Measurements from ENCODE around the gene BNIPL.

The BNIPL gene

DNA sequence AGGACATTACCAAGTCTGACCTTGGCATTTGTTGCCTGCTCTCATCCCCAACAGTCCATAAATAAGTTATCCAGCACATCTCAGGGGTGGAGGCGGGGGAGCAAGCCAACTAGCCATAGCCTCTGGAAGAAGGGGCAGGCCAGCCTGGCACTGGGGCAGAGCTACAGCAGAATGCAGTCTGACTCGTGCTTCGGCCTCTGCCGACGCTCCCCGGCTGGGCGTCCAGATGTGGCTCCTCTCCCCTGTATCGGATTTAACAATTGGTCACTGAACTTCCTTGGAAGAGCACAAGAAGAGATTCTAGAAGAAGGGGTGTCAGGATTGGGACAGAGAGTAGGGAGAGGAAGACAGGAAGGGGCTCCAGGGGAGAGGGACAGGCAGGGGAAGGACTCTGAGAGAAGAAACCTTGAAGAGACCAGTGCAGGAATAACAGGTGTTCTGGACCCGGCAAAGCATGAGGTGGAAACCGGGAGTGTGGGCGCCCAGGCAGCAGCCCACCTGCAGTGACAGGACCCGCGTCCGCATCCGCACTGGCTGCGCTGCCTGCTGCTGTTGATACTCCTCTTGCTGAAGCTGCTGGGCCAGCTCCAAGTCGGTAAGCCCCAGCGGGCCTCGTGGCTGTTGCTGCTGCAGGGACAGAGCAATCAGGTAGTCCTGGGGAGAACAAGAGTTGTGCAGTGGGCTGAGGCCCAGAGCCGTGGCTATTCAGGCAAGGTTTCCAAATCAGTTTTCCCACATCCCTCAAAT, 39.1 kb upstream of the BNIPL start:
- no peak for DNase-seq (ENCODE audit: low read depth)
- no peak overlapping the region for H3K4me3 ChIP-seq (ENCODE audit: low read depth, low read length)
- TF ChIP-seq, protein P1, sequence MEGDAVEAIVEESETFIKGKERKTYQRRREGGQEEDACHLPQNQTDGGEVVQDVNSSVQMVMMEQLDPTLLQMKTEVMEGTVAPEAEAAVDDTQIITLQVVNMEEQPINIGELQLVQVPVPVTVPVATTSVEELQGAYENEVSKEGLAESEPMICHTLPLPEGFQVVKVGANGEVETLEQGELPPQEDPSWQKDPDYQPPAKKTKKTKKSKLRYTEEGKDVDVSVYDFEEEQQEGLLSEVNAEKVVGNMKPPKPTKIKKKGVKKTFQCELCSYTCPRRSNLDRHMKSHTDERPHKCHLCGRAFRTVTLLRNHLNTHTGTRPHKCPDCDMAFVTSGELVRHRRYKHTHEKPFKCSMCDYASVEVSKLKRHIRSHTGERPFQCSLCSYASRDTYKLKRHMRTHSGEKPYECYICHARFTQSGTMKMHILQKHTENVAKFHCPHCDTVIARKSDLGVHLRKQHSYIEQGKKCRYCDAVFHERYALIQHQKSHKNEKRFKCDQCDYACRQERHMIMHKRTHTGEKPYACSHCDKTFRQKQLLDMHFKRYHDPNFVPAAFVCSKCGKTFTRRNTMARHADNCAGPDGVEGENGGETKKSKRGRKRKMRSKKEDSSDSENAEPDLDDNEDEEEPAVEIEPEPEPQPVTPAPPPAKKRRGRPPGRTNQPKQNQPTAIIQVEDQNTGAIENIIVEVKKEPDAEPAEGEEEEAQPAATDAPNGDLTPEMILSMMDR (IDR thresholded peaks at IDR 0.05; ENCODE audit: insufficient read depth, low read depth, low read length, missing control alignments), result no peak

DNA sequence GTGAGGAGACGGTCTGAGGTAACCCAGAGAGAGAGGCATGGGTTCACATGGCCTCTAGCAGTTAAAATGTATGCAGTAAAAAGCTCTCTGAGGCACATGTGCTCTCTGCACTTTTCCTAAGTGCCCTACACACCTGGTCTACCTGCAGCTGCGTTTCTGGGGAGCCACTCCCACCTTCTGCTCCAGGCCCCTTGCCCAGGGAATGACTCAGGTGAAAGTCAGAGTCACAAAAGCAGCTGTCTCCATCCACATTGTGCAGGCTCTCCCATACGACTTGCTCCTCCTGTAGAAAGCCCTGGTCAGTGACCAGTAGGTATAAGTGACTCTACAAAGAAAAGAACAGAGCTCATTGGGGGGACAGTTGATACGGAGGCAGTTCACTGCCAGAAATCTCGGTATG, 38.4 kb upstream of the BNIPL start:
- TF ChIP-seq, protein P1 (IDR thresholded peaks at IDR 0.05; ENCODE audit: insufficient read depth, low read depth, low read length, missing control alignments), result no peak
- no peak for DNase-seq (ENCODE audit: low read depth)
- H3K4me3 ChIP-seq (ENCODE audit: low read depth, low read length), result no peak overlapping the region

DNA sequence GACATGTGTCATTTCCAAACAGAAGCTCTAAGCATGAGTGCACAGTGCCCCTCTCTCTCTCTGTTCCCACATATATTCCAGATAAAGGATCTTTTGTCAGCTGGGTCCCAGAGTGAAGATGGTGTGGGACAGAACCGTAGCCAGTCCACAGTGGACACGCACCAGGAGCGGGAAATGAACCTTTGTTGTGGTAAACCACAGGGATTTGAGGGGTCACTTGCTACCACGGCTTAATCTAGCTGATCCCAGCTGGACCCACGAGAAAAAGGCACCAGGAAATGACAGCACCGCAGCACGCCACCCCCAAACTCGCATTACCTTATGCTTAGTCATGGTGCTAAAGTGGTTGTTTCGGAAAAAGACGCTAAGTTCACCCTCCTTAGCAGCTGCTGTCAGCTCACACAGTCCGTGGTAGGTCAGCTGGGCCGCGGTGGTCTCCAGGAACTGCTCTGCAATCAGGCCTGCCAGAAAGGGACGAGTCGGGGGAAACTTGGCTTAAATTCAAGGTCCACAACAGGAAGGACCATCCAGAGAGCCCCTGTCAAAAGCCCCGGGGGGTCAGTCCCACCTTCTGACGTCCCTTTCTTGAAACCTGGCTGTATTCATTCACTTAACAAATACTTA, 37.2 kb upstream of the BNIPL start:
- H3K4me3 ChIP-seq (ENCODE audit: low read depth, low read length), result no peak overlapping the region
- DNase-seq (ENCODE audit: low read depth), result no peak
- TF ChIP-seq, protein P1 (IDR thresholded peaks at IDR 0.05; ENCODE audit: insufficient read depth, low read depth, low read length, missing control alignments), result no peak

DNA sequence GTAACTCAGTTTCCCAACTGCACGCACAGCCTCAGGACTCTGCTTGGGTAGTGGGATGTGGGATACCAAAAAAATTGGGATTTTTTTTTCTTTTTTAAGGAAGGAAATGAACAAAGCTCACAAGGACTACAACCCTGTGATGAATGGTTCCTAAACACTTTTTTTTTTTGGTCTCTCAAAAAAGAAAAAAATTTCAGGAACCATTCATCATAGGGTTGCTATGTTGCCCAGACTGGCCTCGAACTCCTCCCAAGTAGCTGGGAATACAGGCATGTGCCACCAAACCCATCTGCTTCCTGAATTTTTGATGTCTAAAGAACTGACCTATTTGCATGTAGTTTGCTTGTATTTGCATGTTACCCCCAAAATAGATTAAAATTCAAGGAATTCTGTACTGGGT, 36.5 kb upstream of the BNIPL start:
- DNase-seq (ENCODE audit: low read depth), result no peak
- TF ChIP-seq, protein P1 (IDR thresholded peaks at IDR 0.05; ENCODE audit: insufficient read depth, low read depth, low read length, missing control alignments), result no peak
- no peak overlapping the region for H3K4me3 ChIP-seq (ENCODE audit: low read depth, low read length)

DNA sequence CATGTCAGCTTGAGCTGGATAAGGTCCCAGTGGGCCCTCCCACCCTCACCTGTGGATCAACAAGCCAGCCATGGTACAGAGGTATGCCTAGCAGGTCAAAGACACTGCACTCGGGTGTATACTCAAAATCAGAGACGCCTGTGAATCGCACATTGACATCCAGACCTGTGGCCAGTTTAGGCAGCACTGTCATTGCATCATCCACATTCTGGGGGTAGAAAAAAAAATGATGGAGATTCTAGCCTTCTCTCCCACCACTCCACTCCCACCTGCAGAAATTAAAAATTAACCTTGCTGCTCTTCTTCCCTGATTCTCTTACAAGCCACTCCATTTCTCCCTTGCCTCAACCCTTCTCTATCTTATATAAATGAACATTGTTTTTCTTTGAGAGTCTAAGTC, 36.0 kb upstream of the BNIPL start:
- H3K4me3 ChIP-seq (ENCODE audit: low read depth, low read length), result no peak overlapping the region
- no peak for DNase-seq (ENCODE audit: low read depth)
- TF ChIP-seq, protein P1 (IDR thresholded peaks at IDR 0.05; ENCODE audit: insufficient read depth, low read depth, low read length, missing control alignments), result no peak

DNA sequence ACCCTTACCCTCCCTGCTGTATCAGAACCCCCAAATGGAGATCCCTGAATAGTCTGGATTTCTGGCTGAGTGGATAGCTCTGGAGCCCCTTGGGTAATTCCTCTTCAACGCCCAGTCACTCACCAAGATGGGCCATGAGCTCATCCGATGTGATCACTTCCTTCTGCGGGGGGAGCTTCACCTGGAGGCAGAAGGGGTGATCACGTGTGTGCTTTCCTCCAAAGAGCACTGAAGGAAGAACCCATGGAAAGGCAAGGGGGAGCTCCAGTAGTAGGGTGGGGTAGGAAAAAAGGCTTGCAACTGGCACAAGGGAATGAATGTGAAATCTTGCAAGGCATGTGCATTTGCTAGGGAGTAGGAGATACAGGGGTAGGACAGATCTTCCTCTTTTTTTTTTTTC, 34.8 kb upstream of the BNIPL start:
- DNase-seq (ENCODE audit: low read depth), result no peak
- TF ChIP-seq, protein P1 (IDR thresholded peaks at IDR 0.05; ENCODE audit: insufficient read depth, low read depth, low read length, missing control alignments), result no peak
- no peak overlapping the region for H3K4me3 ChIP-seq (ENCODE audit: low read depth, low read length)

Measured in GM12865 (cell line).